ENCODE measurements around the gene MADCAM1. TPM values are rescaled to one million over a fixed set of nuclear protein-coding genes. Genes with fewer than 3 reads are reported as not detected.

MADCAM1 gene
- total and polyA plus RNA-seq, 10 of the 15 experiments (the other 5 are each of a cell fraction or from before 2014, with no cell fraction given), result 0.06 to 0.32 (median 0.31) TPM; not detected in 5

DNA sequence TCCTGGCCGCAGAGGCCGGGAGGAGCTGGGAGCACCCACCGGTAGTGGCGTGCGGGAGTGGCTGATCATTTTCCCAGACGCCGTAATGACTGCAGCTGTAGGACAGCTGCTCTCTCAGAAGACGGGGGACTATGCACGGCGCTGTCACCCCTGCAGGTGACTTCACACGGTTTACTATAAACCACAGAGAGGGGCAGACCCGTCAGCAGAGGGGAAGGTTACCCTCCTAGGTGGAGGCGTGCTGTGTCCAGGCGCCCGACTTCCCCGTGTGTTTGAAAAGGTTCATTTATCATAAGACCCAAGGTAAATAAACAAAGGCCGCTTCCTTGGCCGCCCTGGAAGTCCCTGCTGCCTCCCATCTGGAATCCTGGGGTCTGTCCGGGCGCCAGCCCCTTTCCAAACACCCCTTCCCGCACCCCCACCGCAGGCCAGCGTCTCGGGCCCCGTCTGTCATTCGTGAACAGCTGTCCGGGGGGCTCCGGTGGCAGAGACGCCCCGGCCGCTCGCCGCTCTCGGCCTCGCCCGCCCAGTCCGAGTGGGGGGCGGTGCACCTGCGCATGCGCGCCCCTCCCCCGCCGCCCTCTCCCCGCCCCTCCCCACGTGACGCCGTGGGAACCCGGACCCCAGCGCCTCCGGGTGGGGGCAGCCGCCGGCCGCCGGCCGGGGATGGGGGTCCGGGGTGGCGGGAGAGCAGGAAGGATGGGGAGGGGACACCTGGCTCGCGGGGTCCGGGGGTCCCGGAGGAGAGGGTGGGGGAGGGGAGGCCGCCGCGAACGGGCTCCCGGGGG, 36.4 kb upstream of the MADCAM1 start:
- H3K9ac ChIP-seq (ENCODE audit: control insufficient read depth, insufficient read depth, low read length), result no peak overlapping the region
- intact Hi-C loops (cut with micrococcal nuclease; ENCODE audit: unreplicated experiment), result no loop called here
- WGBS (ENCODE audit: insufficient coverage, insufficient replicate concordance, low lambda C conversion rate, missing lambda C conversion rate), result 33% methylated on average over 32 of the region's 66 CpGs

More for the DNA sequence above, 36.4 kb upstream of the MADCAM1 start:
- Histone ChIP-seq H4K20me1 (ENCODE audit: control insufficient read depth, insufficient read depth) (no peaks in the 10 kb centered on the region), H3K4me3 (no peak overlapping the region), H3K79me2 (ENCODE audit: control insufficient read depth, insufficient read depth, low read length) (no peaks in the 10 kb centered on the region), H3K27ac (ENCODE audit: control insufficient read depth, insufficient read depth) (no peak overlapping the region), H2AFZ (ENCODE audit: control insufficient read depth, low read depth, low read length) (no peak overlapping the region), H3K36me3 (ENCODE audit: control insufficient read depth in 2 of 2, insufficient read depth in 2 of 2, low read length in 1 of 2) (no peaks in the 10 kb centered on the region), H3K4me1 (ENCODE audit: control insufficient read depth, insufficient read depth, low read length) (no peaks in the 10 kb centered on the region), H3K9me3 (replicated peaks; ENCODE audit: control insufficient read depth, insufficient read depth, low read length) (no peaks in the 10 kb centered on the region), H3K27me3 (replicated peaks in 1 of 2; ENCODE audit: control insufficient read depth in 2 of 2, insufficient read depth in 2 of 2, low read length in 1 of 2) (no peaks in the 10 kb centered on the region), H3K4me2 (ENCODE audit: control insufficient read depth, insufficient read depth) (no peak overlapping the region)
- no peak for TF ChIP-seq PML (IDR thresholded peaks at IDR 0.05; ENCODE audit: low read length)
- no peak for TF ChIP-seq RELB (IDR thresholded peaks at IDR 0.05; ENCODE audit: low read depth)
- TF ChIP-seq JUND (IDR thresholded peaks at IDR 0.05; ENCODE audit: low read depth, low read length), result no peak
- no peak for FAIRE-seq
- in situ Hi-C loops (cut with MboI), result no loop called here
- ChIA-PET RAD21 (ENCODE audit: unreplicated experiment) (interaction anchor here (0.6 kb wide), 1 partner anchor 13 kb away, joined by 3 read pairs; no protein-coding TSS in a partner anchor), SMC1A (ENCODE audit: uncharacterized antibody, unreplicated experiment) (no interaction called here), POLR2A (no interaction called here), CTCF (no interaction called here)
- no peak for DNase-seq (ENCODE audit: low read depth, low spot score)
- no peak for ATAC-seq
- BruUV-seq (replicated peaks), result no TSS peak
